IPS-18c (cell line): Measurements from ENCODE around the gene KLHL29.

ENCODE experiments used
- H3K4me3 ChIP-seq: 2 replicates; pipeline ENCODE4 v1.7.0; 2013; ENCODE audit warnings: low read depth, mild to moderate bottlenecking, low read length, moderate library complexity; ENCODE audit not compliant: insufficient read depth
- H3K9me3 ChIP-seq: one replicate; pipeline ENCODE4 v1.6.1; 2013; ENCODE audit warnings: mild to moderate bottlenecking, low read length, moderate library complexity; ENCODE audit not compliant: control insufficient read depth, insufficient read depth

Gene KLHL29

GRCh38 chr2:23532391-23533337 lies 147.7 kb downstream of the KLHL29 start:
- H3K9me3 ChIP-seq = no peaks in the 10 kb centered on the region
- H3K4me3 ChIP-seq = no peak overlapping the region

GRCh38 chr2:23533338-23533695 lies 148.3 kb downstream of the KLHL29 start:
- Histone ChIP-seq H3K4me3 (no peak overlapping the region), H3K9me3 (no peaks in the 10 kb centered on the region)

GRCh38 chr2:23534771-23535170 lies 149.8 kb downstream of the KLHL29 start:
- no peak overlapping the region for H3K4me3 ChIP-seq
- H3K9me3 ChIP-seq = no peaks in the 10 kb centered on the region

GRCh38 chr2:23536326-23536725 lies 151.3 kb downstream of the KLHL29 start:
- H3K9me3 ChIP-seq = no peaks in the 10 kb centered on the region
- no peak overlapping the region for H3K4me3 ChIP-seq

- Histone ChIP-seq H3K9me3 (no peaks in the 10 kb centered on the region), H3K4me3 (no peak overlapping the region)
Measured at GRCh38 chr2:23537991-23538390, 153.0 kb downstream of the KLHL29 start.

- H3K4me3 ChIP-seq = no peak overlapping the region
- H3K9me3 ChIP-seq = no peaks in the 10 kb centered on the region
Measured at GRCh38 chr2:23538566-23538965, 153.6 kb downstream of the KLHL29 start.

- Histone ChIP-seq H3K9me3 (no peaks in the 10 kb centered on the region), H3K4me3 (no peak overlapping the region)
Measured at GRCh38 chr2:23540804-23541360, 155.9 kb downstream of the KLHL29 start.

- H3K9me3 ChIP-seq = no peaks in the 10 kb centered on the region
- no peak overlapping the region for H3K4me3 ChIP-seq
Measured at GRCh38 chr2:23541503-23542229, 156.7 kb downstream of the KLHL29 start.

GRCh38 chr2:23542230-23542789 lies 157.3 kb downstream of the KLHL29 start:
- H3K4me3 ChIP-seq = no peak overlapping the region
- no peaks in the 10 kb centered on the region for H3K9me3 ChIP-seq

- Histone ChIP-seq H3K4me3 (no peak overlapping the region), H3K9me3 (no peaks in the 10 kb centered on the region)
Measured at GRCh38 chr2:23543302-23543701, 158.3 kb downstream of the KLHL29 start.

- Histone ChIP-seq H3K9me3 (no peaks in the 10 kb centered on the region), H3K4me3 (no peak overlapping the region)
Measured at GRCh38 chr2:23543728-23544127, 158.7 kb downstream of the KLHL29 start.

- Histone ChIP-seq H3K9me3 (no peaks in the 10 kb centered on the region), H3K4me3 (no peak overlapping the region)
Measured at GRCh38 chr2:23544589-23545295, 159.8 kb downstream of the KLHL29 start.

GRCh38 chr2:23545396-23545795 lies 160.4 kb downstream of the KLHL29 start:
- Histone ChIP-seq H3K9me3 (no peaks in the 10 kb centered on the region), H3K4me3 (no peak overlapping the region)

- H3K4me3 ChIP-seq = no peak overlapping the region
- no peaks in the 10 kb centered on the region for H3K9me3 ChIP-seq
Measured at GRCh38 chr2:23545811-23546210, 160.8 kb downstream of the KLHL29 start.

GRCh38 chr2:23546913-23547312 lies 161.9 kb downstream of the KLHL29 start:
- H3K4me3 ChIP-seq = no peak overlapping the region

GRCh38 chr2:23547725-23548124 lies 162.7 kb downstream of the KLHL29 start:
- Histone ChIP-seq H3K4me3 (no peak overlapping the region), H3K9me3 (no peaks in the 10 kb centered on the region)

More at GRCh38 chr2:23546913-23547312, 161.9 kb downstream of the KLHL29 start:
- H3K9me3 ChIP-seq = no peaks in the 10 kb centered on the region

- H3K4me3 ChIP-seq = no peak overlapping the region
Measured at GRCh38 chr2:23548143-23548769, 163.3 kb downstream of the KLHL29 start.

More at GRCh38 chr2:23548143-23548769, 163.3 kb downstream of the KLHL29 start:
- no peaks in the 10 kb centered on the region for H3K9me3 ChIP-seq
